Cerebellar cortex (tissue), 1 donor: ENCODE measurements around the gene LYAR.
"Not testable (repeated sequence)": the region's sequence is repeated elsewhere in the genome, so short reads cannot be mapped to it uniquely, and the experiment has no call there.

ENCODE experiments used
- DNase-seq: peaks from one replicate; pipeline ENCODE4 v3.0.0-alpha.2; 2015; ENCODE audit warnings: low spot score

Gene LYAR

GRCh38 chr4:4259484-4260100 is 30.4 kb downstream of the LYAR start:
- DNase-seq, result no peak

DNA sequence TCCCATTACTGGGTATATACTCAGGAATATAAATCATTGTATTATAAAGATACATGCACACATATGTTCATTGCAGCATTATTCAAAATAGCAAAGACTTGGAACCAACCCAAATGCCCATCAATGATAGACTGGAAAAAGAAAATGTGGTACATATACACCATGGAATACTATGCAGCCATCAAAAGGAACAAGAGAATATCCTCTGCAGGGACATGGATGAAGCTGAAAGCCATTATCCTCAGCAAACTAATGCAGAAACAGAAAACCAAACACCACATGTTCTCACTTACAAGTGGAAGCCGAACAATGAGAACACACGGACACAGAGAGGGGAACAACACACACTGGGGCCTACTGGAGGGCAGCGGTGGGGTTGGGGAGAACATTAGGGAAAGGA is 32.2 kb downstream of the LYAR start:
- DNase-seq, result not testable (repeated sequence)

DNA sequence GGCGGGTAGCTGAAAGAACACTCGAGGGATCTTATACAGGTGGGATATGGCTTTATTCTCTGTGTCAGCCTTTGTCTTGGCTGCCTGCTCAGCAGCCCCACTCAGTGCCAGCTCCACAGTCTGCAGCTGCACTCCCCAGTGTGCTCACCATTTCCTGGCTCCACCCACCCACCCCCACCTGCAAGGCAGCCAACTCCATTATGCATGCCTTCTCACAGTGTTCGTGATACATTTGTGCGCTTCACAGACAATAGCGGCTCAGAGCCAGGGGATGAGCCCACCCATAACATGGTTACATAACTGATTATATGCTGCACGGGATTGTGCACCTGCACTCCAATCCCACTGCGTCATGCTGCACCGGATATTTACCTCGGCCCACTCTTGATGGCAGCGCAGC is 33.2 kb downstream of the LYAR start:
- DNase-seq, result no peak

DNA sequence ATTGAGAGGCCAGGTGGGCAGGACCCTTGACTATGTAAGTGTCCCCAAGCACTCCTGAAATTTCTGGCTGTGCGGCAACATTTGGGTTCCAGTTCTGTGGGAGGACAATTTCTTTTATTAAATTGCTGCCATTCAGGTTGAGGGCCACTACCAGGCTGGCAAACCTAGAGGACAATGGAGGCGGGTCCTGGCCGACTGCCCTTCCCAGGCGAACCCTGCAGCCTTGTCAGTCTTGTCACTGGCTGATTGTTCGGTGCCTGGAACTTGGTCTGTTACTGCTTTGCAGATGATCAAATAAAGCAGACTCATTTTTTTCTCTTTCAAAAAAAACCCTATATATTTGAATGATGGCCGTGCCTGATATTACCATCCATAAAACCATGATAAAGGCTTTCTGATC is 35.3 kb downstream of the LYAR start:
- DNase-seq, result no peak

- no peak for DNase-seq
These were observed 35.8 kb downstream of the LYAR start for GRCh38 chr4:4254199-4254598.

DNA sequence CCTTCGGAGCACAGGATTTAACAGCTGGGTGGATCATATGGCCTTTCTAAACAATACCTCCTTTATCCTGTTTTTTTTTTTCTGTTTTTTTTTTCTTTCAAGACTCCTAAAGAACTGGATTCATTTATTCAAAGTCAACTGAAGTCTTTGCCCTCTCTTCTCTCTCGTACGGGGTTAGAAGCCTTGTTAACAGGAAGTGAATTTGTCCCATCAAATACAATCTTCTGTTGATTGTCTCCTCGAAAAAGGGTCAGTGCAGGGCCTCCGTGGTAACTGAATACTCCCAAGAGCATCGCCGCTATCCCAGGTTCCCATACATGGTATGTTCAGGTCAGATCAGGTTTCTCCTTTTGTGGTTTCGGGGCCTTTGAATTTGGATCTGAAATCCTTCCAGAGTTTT is 40.1 kb downstream of the LYAR start:
- no peak for DNase-seq

GRCh38 chr4:4249342-4249741 is 40.6 kb downstream of the LYAR start:
- DNase-seq, result not testable (repeated sequence)

DNA sequence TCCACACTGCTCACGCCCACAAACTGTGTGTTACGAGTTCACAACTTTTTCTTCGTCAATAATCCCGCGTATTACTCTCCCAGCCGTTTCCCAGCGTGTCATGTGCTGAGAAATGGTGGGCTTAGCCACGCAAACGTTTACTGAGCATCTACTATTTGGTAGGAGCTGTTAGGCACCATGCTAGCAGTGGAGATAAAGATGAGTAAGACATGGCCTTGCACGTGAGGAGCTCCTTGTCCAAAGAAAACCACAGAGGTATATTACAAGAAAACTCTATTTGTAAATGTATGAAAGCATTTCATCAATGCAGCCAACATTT is 41.1 kb downstream of the LYAR start:
- DNase-seq, result no peak

GRCh38 chr4:4248029-4248884 is 41.7 kb downstream of the LYAR start, which contains the start of gene TMEM128:
Gene TMEM128, minus strand, starts transcription at chr4:4248223. Its CDS starts 21 bp downstream, at chr4:4248202.
- DNase-seq, result peak; percentile 93

DNA sequence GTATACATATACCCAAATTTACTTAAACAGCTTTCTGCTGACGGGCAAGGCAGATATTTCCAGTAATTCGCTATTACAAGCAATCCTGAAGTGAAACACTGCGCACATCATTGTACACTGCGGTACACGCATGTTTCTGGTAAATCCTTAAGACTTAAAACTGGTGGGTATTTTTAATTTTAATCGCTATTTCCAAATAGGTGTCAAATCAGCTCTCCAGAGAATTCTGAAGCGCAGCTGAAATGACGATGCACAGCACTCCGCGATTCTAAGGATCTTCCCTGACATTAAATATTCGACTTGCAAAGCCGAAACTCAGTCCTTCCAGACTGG is 42.3 kb downstream of the LYAR start:
- no peak for DNase-seq

DNA sequence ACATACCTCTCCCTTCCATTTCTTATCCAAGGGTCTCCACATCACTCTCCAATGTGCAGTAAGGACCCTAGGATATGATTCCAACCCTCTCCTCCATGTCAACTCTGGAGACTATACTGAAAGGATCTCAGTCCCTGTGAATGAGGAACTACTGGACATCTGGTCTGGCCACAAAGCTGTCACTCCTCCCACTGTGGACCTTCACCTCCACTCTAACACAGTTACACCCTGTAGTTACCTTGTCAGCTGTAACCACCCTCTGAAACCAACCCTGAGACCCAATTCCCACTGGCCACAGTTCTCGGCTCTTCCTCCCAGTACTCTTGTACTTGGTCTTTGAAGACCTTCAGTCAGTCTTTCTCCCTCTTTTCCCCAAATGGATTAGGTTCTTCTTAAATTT is 44.8 kb downstream of the LYAR start:
- DNase-seq, result no peak

- DNase-seq, result not testable (repeated sequence)
These were observed 50.4 kb downstream of the LYAR start for GRCh38 chr4:4239551-4239950.

DNA sequence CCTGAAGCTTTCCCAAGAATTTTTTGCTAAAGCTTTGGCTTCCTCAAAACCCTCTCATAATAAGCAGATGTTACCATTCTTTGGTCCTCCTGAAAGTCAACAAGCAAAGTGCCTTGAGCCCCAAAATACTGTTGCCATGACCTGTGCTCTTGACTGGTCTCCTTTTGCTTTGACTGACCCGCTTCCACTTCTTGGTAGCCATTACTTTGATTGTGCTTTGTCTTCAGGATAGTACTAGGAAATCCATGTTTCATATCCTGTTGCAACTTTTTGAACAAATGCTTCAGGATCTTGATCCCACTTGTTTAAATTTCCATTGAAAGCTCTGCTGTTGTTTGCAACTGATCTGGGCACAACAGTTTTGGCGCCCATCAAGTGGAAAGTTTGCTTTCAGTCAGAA is 56.3 kb downstream of the LYAR start:
- no peak for DNase-seq

GRCh38 chr4:4228356-4228668 is 61.6 kb downstream of the LYAR start:
- DNase-seq, result no peak

- no peak for DNase-seq
These were observed 62.2 kb downstream of the LYAR start for GRCh38 chr4:4227510-4228355.

- no peak for DNase-seq
These were observed 63.1 kb downstream of the LYAR start, which contains the start of gene OTOP1 for GRCh38 chr4:4226606-4227438. Gene OTOP1, minus strand, starts transcription at chr4:4226929. Its CDS starts 65 bp downstream, at chr4:4226864.

GRCh38 chr4:4225915-4226605 is 63.9 kb downstream of the LYAR start:
- no peak for DNase-seq
